OCI-LY3 (cell line): ENCODE measurements around the gene PCSK5.

ENCODE experiments used
- H2AFZ ChIP-seq: fragments of 200-600, 300-600 bp; shearing (Covaris generic); 2 replicates; pipeline ENCODE4 v1.6.0; 2014; ENCODE audit warnings: antibody characterized with exemption, low read depth, low read length
- H3K27ac ChIP-seq: fragments of 200-600, 300-600 bp; sonication (generic); 2 replicates; pipeline ENCODE4 v1.5.1; 2014; ENCODE audit warnings: mild to moderate bottlenecking, low read length, moderate library complexity, mixed read lengths
- H3K27me3 ChIP-seq: fragments of 200-600, 300-600 bp; sonication (generic); 2 replicates; pipeline ENCODE4 v1.6.1; 2014; ENCODE audit warnings: low read depth, low read length, mixed read lengths
- H3K36me3 ChIP-seq: fragments of 200-600, 300-600 bp; sonication (generic); replicated peaks from 2 replicates; pipeline ENCODE3; 2014; ENCODE audit warnings: low read depth, low read length, mixed read lengths
- H3K4me1 ChIP-seq: fragments of 300-600, 200-600 bp; sonication (generic); 2 replicates; pipeline ENCODE4 v1.6.1; 2014; ENCODE audit warnings: low read length, mixed read lengths
- H3K4me2 ChIP-seq: fragments of 200-600, 300-600 bp; sonication (generic); 2 replicates; pipeline ENCODE4 v1.6.1; 2014; ENCODE audit warnings: low read length, mixed read lengths
- H3K4me3 ChIP-seq: fragments of 300-600, 200-600 bp; sonication (generic); 2 replicates; pipeline ENCODE4 v1.5.1; 2014; ENCODE audit warnings: antibody characterized with exemption, mild to moderate bottlenecking, low read length, moderate library complexity
- H3K79me2 ChIP-seq: fragments of 300-600, 200-600 bp; shearing (Covaris generic); 2 replicates; pipeline ENCODE4 v1.6.1; 2014; ENCODE audit warnings: mild to moderate bottlenecking, low read length, mixed read lengths
- H3K9ac ChIP-seq: fragments of 300-600, 200-600 bp; shearing (Covaris generic); 2 replicates; pipeline ENCODE4 v1.6.0; 2014; ENCODE audit warnings: mild to moderate bottlenecking, low read length, moderate library complexity
- H3K9me3 ChIP-seq: fragments of 200-600, 300-600 bp; shearing (Covaris generic); 2 replicates; pipeline ENCODE4 v1.6.1; 2014; ENCODE audit warnings: low read length, mixed read lengths; ENCODE audit not compliant: insufficient read depth
- H4K20me1 ChIP-seq: fragments of 200-600, 300-600 bp; sonication (generic); 2 replicates; pipeline ENCODE4 v1.6.1; 2016; ENCODE audit warnings: low read length, mixed read lengths; ENCODE audit not compliant: insufficient read depth
- EZH2phosphoT487 ChIP-seq: fragments of 200-600 bp; shearing (Covaris generic); IDR thresholded peaks from 2 replicates; pipeline ENCODE4 v1.6.1; 2018; ENCODE audit warnings: antibody characterized with exemption, mixed run types, low read depth
- TF ChIP-seq, protein P1 (sequence below): fragments of 200-600, 300-600 bp; sonication (generic); IDR thresholded peaks from 2 replicates; pipeline ENCODE4 v1.5.1; 2014; ENCODE audit warnings: antibody characterized with exemption, low read length, low read depth

PCSK5 gene

DNA sequence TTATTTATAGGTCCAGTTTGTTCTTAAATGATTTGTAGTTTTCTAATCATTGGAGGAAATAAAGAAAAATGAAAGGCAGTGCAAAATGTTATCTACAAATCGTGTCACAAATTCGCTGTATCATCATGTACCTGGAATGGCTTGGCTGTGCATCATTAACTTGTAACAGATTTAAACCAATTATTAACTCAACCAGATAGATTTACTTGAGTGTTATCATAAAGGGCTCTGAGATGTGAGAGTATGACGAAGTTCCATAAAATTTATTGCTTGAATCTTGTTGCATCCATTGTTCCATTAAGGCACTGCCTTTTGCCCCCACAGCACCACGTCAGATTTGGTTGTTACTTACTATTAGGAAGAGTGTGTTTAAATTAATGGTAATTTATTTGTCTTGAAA lies 23.5 kb downstream of the PCSK5 start:
- Histone ChIP-seq H3K4me3 (no peak overlapping the region), H3K79me2 (no peaks in the 10 kb centered on the region), H3K9me3 (no peaks in the 10 kb centered on the region), H3K4me1 (no peaks in the 10 kb centered on the region), H3K27me3 (no peaks in the 10 kb centered on the region; the same call in 1 of the 2 replicates), H3K4me2 (no peak overlapping the region), H3K9ac (no peak overlapping the region), H2AFZ (no peak overlapping the region), H3K36me3 (no peaks in the 10 kb centered on the region), H3K27ac (no peak overlapping the region), H4K20me1 (no peaks in the 10 kb centered on the region)
- TF ChIP-seq, protein P1, sequence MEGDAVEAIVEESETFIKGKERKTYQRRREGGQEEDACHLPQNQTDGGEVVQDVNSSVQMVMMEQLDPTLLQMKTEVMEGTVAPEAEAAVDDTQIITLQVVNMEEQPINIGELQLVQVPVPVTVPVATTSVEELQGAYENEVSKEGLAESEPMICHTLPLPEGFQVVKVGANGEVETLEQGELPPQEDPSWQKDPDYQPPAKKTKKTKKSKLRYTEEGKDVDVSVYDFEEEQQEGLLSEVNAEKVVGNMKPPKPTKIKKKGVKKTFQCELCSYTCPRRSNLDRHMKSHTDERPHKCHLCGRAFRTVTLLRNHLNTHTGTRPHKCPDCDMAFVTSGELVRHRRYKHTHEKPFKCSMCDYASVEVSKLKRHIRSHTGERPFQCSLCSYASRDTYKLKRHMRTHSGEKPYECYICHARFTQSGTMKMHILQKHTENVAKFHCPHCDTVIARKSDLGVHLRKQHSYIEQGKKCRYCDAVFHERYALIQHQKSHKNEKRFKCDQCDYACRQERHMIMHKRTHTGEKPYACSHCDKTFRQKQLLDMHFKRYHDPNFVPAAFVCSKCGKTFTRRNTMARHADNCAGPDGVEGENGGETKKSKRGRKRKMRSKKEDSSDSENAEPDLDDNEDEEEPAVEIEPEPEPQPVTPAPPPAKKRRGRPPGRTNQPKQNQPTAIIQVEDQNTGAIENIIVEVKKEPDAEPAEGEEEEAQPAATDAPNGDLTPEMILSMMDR = no peak
- no peak for TF ChIP-seq EZH2phosphoT487

DNA sequence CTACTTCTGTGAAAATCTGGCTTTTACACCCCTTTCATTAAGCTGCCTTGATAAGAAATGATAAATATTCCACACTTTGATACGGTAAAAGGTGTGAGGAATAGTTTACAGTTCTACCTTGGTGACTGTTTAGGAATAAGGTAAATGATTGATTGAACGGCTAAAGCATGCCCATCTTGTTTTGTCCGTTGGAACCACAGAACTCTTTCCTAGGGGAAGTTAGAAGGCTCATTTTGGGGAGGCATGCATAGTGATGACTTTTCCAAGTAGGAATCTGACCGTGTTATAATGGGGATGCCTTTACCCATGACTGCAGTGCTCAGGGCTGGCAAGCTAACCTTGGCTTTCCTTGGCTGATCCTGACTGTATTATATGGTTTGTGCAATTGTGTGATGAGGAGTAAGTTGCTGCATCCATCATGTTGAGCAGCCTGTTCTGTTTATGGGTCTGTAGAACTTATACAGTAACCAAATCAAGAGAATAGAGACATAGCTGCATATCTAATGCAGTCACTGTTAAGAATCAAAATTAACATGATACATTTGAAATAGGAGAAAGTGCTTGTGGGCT lies 24.5 kb downstream of the PCSK5 start:
- no peak overlapping the region for H3K4me3 ChIP-seq
- H4K20me1 ChIP-seq = no peaks in the 10 kb centered on the region
- H3K36me3 ChIP-seq = no peaks in the 10 kb centered on the region
- H3K9me3 ChIP-seq = no peaks in the 10 kb centered on the region
- no peak overlapping the region for H3K27ac ChIP-seq
- no peaks in the 10 kb centered on the region for H3K79me2 ChIP-seq
- H3K9ac ChIP-seq = no peak overlapping the region
- no peaks in the 10 kb centered on the region for H3K4me1 ChIP-seq
- H3K27me3 ChIP-seq = no peaks in the 10 kb centered on the region; the same call in 1 of the 2 replicates
- no peak for TF ChIP-seq EZH2phosphoT487
- TF ChIP-seq, protein P1 = no peak
- H3K4me2 ChIP-seq = no peak overlapping the region
- no peak overlapping the region for H2AFZ ChIP-seq

DNA sequence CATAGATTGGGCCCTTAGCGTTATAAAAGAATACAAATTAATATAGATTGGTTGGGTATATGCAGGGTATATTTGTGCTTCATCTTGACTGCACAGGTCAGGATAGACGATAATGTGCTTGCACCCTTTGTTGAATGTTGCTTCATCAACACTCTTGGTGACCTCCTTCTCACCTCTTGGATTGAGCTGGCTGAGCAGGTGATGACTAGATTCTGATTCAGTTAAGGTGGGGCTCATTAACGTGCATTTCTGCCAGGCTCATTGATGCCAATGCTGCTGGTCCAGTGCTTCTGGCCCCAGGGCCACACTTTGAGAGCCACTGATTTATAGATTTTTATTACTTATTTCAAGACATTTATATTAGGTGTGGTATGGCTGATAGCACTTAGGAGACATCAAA lies 27.7 kb downstream of the PCSK5 start:
- no peak overlapping the region for H3K4me3 ChIP-seq
- H3K36me3 ChIP-seq = no peaks in the 10 kb centered on the region
- H2AFZ ChIP-seq = no peak overlapping the region
- no peaks in the 10 kb centered on the region for H4K20me1 ChIP-seq
- H3K9me3 ChIP-seq = no peaks in the 10 kb centered on the region
- H3K9ac ChIP-seq = no peak overlapping the region
- H3K4me1 ChIP-seq = no peaks in the 10 kb centered on the region
- TF ChIP-seq EZH2phosphoT487 = no peak
- TF ChIP-seq, protein P1 = no peak
- no peak overlapping the region for H3K4me2 ChIP-seq
- no peak overlapping the region for H3K27ac ChIP-seq
- no peaks in the 10 kb centered on the region; the same call in 1 of the 2 replicates for H3K27me3 ChIP-seq
- H3K79me2 ChIP-seq = no peaks in the 10 kb centered on the region

DNA sequence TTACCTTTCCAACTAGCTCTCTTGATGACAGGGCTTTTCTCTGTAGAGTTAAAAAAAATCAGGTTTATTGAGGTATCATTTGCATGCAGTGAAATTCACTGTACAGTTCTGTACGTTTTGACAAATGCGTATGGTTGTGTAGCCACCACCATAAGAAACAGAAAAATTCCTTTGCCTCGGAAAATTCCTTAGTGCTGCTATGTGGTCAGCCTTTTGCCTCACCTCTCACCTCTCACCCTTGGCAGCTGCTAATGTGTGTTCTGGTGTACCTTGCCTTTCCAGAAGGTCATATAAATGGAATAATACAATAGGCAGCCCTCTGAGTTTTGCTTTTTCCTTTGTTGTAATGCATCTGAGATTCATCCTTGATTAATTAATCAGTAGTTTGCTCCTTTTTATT lies 28.4 kb downstream of the PCSK5 start:
- no peak overlapping the region for H2AFZ ChIP-seq
- no peaks in the 10 kb centered on the region for H4K20me1 ChIP-seq
- no peaks in the 10 kb centered on the region for H3K4me1 ChIP-seq
- H3K9me3 ChIP-seq = no peaks in the 10 kb centered on the region
- no peak for TF ChIP-seq EZH2phosphoT487
- TF ChIP-seq, protein P1 = no peak
- H3K27ac ChIP-seq = no peak overlapping the region
- no peak overlapping the region for H3K4me3 ChIP-seq
- no peaks in the 10 kb centered on the region for H3K36me3 ChIP-seq
- H3K79me2 ChIP-seq = no peaks in the 10 kb centered on the region
- peaks cover 1% of the 10 kb centered on the region; the same call in 1 of the 2 replicates for H3K27me3 ChIP-seq
- no peak overlapping the region for H3K9ac ChIP-seq
- H3K4me2 ChIP-seq = no peak overlapping the region
